GM12873 (cell line): ENCODE data around the gene TBCEL.

Experiments
- CTCF ChIP-seq: IDR thresholded peaks from 2 replicates; pipeline ENCODE4 v1.5.1; 2012; ENCODE audit warnings: low read depth, mild to moderate bottlenecking, moderate library complexity, low read length, control low read depth; ENCODE audit not compliant: insufficient read depth; ENCODE audit errors: missing control alignments

The TBCEL gene

GRCh38 chr11:121132211-121132976 lies 108.5 kb downstream of the TBCEL start:
- TF ChIP-seq CTCF: peak; percentile 17

- no peak for TF ChIP-seq CTCF
Measured at GRCh38 chr11:121134741-121135312, 110.9 kb downstream of the TBCEL start.

GRCh38 chr11:121137005-121137404 lies 113.1 kb downstream of the TBCEL start:
- no peak for TF ChIP-seq CTCF

GRCh38 chr11:121138259-121138658 lies 114.4 kb downstream of the TBCEL start:
- no peak for TF ChIP-seq CTCF

GRCh38 chr11:121140369-121140768 lies 116.5 kb downstream of the TBCEL start:
- no peak for TF ChIP-seq CTCF
